Glutamatergic neuron (in vitro differentiated cells): Measurements from ENCODE around the gene CXXC5. TPM values are rescaled to one million over a fixed set of nuclear protein-coding genes. Genes with fewer than 3 reads are reported as not detected.
"Not testable (repeated sequence)": the region's sequence is repeated elsewhere in the genome, so short reads cannot be mapped to it uniquely, and the experiment has no call there.

Experiments
- DNase-seq: peaks from one replicate; pipeline ENCODE4 v3.0.0; 2022
- H3K27ac Mint-ChIP-seq: one replicate; pipeline ENCODE4 v1.8.0; 2020; ENCODE audit warnings: mild to moderate bottlenecking, mixed read lengths, inconsistent platforms; ENCODE audit not compliant: unreplicated experiment
- H3K27me3 Mint-ChIP-seq: one replicate; pipeline ENCODE4 v1.8.0; 2020; ENCODE audit warnings: mild to moderate bottlenecking, moderate library complexity, mixed read lengths, inconsistent platforms; ENCODE audit not compliant: unreplicated experiment
- H3K36me3 Mint-ChIP-seq: one replicate; pipeline ENCODE4 v1.8.0; 2020; ENCODE audit warnings: mild to moderate bottlenecking, mixed read lengths, inconsistent platforms; ENCODE audit not compliant: unreplicated experiment
- H3K4me1 Mint-ChIP-seq: one replicate; pipeline ENCODE4 v1.8.0; 2020; ENCODE audit warnings: mild to moderate bottlenecking, low read depth, mixed read lengths, inconsistent platforms; ENCODE audit not compliant: unreplicated experiment
- H3K4me3 Mint-ChIP-seq: one replicate; pipeline ENCODE4 v1.8.0; 2020; ENCODE audit warnings: mild to moderate bottlenecking, mixed read lengths, inconsistent platforms; ENCODE audit not compliant: unreplicated experiment
- H3K9me3 Mint-ChIP-seq: one replicate; pipeline ENCODE4 v1.8.0; 2020; ENCODE audit warnings: mild to moderate bottlenecking, moderate library complexity, mixed read lengths, inconsistent platforms; ENCODE audit not compliant: unreplicated experiment
- long read RNA-seq: library from polyadenylated mRNA; unstranded; transcript quantifications from one replicate; pipeline ENCODE4 v2.0.0, GENCODE V29; 2020; ENCODE audit not compliant: unreplicated experiment
- total RNA-seq: library from RNA; stranded (reverse); fragmentation: NEBNext Ultra II Directional; extraction: Animal tissue kit (Norgen Biotek cat#: 25700); gene quantifications from one replicate; pipeline ENCODE4 v1.2.1, GENCODE V29; 2021; ENCODE audit not compliant: unreplicated experiment
- TF ChIP-seq, protein P1 (sequence below): fragments of 200-600 bp; sonication (generic); IDR thresholded peaks from one replicate; pipeline ENCODE4 v1.5.0; 2021; ENCODE audit not compliant: partially characterized antibody, unreplicated experiment

Gene CXXC5
- 130 TPM for total RNA-seq
- long read RNA-seq, transcript CXXC5-211 (3 exons, 1,892 nt), result minor isoform, 21 of 61 reads
- long read RNA-seq, transcript CXXC5-201 (3 exons, 2,658 nt), result major isoform, 26 of 61 reads
- long read RNA-seq, partial matches to known transcripts, result 3 of 61 reads
- long read RNA-seq, other reads (novel, unspliced or antisense), result 11 of 61 reads

DNA sequence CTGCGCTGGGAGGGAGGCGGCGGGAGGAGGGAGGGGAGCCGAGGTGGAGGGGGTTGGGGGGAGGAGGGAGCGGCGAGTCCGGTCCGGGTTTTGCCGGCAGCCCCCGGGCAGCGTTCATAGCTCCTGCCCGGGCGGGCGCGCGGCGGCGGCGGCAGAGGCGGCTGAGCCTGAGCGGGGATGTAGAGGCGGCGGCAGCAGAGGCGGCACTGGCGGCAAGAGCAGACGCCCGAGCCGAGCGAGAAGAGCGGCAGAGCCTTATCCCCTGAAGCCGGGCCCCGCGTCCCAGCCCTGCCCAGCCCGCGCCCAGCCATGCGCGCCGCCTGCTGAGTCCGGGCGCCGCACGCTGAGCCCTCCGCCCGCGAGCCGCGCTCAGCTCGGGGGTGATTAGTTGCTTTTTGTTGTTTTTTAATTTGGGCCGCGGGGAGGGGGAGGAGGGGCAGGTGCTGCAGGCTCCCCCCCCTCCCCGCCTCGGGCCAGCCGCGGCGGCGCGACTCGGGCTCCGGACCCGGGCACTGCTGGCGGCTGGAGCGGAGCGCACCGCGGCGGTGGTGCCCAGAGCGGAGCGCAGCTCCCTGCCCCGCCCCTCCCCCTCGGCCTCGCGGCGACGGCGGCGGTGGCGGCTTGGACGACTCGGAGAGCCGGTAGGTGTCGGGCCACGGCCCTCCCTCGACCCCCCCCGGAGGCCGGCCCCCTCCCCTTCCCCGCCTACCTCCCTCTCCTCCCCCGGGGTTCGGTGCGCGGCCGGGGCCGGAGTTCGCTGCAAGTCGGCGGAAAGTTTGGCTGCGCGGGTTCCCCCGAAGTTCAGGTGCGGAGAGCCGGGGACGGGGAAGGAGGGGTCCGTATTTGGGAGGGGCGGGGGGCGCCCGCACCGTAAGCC, at the start of gene CXXC5:
Gene CXXC5 (plus strand): TSS at position 145 of the 877 bp plus-strand sequence. CDS start 32,175 bp downstream, outside the sequence.
- Mint-ChIP-seq H3K4me1 (peaks cover 42% of the 10 kb centered on the region), H3K27ac (peak within 1 kb of the TSS; percentile 83), H3K36me3 (no peaks in the 10 kb centered on the region), H3K27me3 (peaks cover 23% of the 10 kb centered on the region), H3K4me3 (peak within 1 kb of the TSS; percentile 81), H3K9me3 (peaks cover 21% of the 10 kb centered on the region)
- TF ChIP-seq, protein P1, sequence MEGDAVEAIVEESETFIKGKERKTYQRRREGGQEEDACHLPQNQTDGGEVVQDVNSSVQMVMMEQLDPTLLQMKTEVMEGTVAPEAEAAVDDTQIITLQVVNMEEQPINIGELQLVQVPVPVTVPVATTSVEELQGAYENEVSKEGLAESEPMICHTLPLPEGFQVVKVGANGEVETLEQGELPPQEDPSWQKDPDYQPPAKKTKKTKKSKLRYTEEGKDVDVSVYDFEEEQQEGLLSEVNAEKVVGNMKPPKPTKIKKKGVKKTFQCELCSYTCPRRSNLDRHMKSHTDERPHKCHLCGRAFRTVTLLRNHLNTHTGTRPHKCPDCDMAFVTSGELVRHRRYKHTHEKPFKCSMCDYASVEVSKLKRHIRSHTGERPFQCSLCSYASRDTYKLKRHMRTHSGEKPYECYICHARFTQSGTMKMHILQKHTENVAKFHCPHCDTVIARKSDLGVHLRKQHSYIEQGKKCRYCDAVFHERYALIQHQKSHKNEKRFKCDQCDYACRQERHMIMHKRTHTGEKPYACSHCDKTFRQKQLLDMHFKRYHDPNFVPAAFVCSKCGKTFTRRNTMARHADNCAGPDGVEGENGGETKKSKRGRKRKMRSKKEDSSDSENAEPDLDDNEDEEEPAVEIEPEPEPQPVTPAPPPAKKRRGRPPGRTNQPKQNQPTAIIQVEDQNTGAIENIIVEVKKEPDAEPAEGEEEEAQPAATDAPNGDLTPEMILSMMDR, result no peak
- peak; percentile 94 for DNase-seq

DNA sequence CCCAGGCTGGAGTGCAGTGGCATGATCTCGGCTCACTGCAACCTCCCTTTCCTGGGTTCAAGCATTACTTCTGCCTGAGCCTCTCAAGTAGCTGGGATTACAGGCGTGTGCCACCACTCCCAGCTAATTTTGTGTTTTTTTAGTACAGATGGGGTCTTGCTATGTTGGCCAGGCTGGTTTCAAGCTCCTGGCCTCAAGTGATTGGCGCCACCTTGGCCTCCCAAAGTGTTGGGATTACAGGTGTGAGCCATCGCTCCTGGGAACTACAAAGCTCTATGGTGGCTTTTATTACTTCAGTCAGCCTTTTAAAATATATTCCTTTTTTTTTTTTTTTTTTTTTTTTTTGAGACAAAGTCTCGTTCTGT, 49.6 kb upstream of the CXXC5 start:
- H3K27ac Mint-ChIP-seq, H3K4me1 Mint-ChIP-seq: not testable (repeated sequence)

DNA sequence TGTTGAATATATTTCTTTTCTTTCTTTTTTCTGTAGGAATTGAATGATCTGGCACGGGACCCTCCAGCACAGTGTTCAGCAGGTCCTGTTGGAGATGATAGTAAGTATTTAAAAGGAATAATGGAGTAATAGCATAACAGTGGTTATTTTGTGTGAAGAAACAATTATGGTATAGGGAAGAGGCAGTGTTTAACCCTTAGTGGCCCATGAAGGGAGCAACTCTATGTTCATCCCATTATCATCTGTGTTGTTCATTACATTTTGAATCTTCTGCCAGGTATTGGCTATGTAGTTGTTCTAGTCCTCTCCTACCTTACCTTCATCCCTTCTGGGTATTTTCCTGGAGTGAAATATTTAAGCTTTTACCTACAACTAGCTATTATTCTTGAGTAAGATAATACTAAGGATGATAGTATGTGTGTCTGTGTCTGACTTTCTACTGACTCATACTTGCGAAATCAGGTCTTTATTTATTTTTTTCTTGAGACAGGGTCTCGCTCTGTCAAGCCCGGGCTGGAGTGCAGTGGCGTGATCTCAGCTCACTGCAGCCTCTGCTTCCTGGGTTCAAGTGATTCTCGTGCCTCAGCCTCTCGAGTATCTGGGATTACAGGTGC, 47.7 kb upstream of the CXXC5 start:
- no peaks in the 10 kb centered on the region for H3K4me1 Mint-ChIP-seq
- no peak for DNase-seq
- no peaks in the 10 kb centered on the region for H3K36me3 Mint-ChIP-seq
- TF ChIP-seq, protein P1, result no peak
- H3K27me3 Mint-ChIP-seq, result peaks cover 2% of the 10 kb centered on the region
- H3K9me3 Mint-ChIP-seq, result peaks cover 2% of the 10 kb centered on the region
- H3K27ac Mint-ChIP-seq, result no peak overlapping the region
- no peak overlapping the region for H3K4me3 Mint-ChIP-seq

More for the DNA sequence above, 49.6 kb upstream of the CXXC5 start:
- not testable (repeated sequence) for H3K27me3 Mint-ChIP-seq, H3K36me3 Mint-ChIP-seq, H3K4me3 Mint-ChIP-seq, DNase-seq, H3K9me3 Mint-ChIP-seq

DNA sequence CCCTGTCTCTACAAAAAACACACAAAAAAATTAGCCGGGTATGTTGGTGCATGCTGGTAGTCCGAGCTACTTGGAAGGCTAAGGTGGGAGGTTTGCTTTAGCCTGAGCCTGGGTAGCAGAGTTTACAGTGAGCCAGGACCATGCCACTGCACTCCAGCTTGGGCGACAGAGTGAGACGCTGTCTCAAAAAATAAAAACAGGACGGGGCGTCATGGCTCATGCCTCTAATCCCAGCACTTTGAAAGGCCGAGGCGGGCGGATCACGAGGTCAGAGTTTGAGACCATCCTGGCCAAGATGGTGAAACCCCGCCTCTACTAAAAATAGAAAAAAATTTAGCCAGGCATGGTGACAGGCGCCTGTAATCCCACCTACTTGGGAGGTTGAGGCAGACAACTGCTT, 46.7 kb upstream of the CXXC5 start:
- TF ChIP-seq, protein P1, result no peak
- H3K27ac Mint-ChIP-seq, result no peak overlapping the region
- peaks cover 2% of the 10 kb centered on the region for H3K27me3 Mint-ChIP-seq
- H3K9me3 Mint-ChIP-seq, result peaks cover 2% of the 10 kb centered on the region
- no peaks in the 10 kb centered on the region for H3K36me3 Mint-ChIP-seq
- DNase-seq, result no peak
- peaks cover 2% of the 10 kb centered on the region for H3K4me1 Mint-ChIP-seq
- no peak overlapping the region for H3K4me3 Mint-ChIP-seq

DNA sequence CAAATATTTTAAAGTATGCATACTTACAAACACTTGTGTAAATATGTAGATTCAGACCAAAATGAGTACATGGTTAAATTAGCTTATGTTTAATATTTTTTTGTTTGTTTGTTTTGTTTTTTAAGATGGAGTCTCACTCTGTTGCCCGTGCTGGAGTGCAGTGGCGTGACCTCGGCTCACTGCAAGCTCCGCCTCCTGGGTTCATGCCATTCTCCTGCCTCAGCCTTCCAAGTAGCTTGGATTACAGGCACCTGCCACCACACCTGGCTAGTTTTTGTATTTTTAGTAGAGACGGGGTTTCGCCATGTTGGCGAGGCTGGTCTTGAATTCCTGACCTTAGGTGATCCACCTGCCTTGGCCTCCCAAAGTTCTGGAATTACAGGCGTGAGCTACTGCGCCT, 46.2 kb upstream of the CXXC5 start:
- H3K27ac Mint-ChIP-seq, H3K27me3 Mint-ChIP-seq, H3K4me1 Mint-ChIP-seq, H3K9me3 Mint-ChIP-seq, DNase-seq, H3K36me3 Mint-ChIP-seq, H3K4me3 Mint-ChIP-seq: not testable (repeated sequence)
